Left ventricle myocardium inferior (tissue), 1 donor: Measurements from ENCODE around the gene CARS2. TPM values are rescaled to one million over a fixed set of nuclear protein-coding genes. Genes with fewer than 3 reads are reported as not detected.

Source experiments
- DNase-seq: peaks from one replicate; pipeline ENCODE4 v3.0.0-alpha.2; 2020
- H3K27ac ChIP-seq: fragments of 200-600 bp; replicated peaks from 2 replicates; pipeline ENCODE4 v1.8.0; 2021
- H3K27me3 ChIP-seq: fragments of 200-600 bp; 2 replicates; pipeline ENCODE4 v1.8.0; 2021; ENCODE audit warnings: low read depth
- H3K36me3 ChIP-seq: fragments of 200-600 bp; 2 replicates; pipeline ENCODE4 v1.8.0; 2021
- H3K4me1 ChIP-seq: fragments of 200-600 bp; 2 replicates; pipeline ENCODE4 v1.8.0; 2021
- H3K4me3 ChIP-seq: fragments of 200-600 bp; 2 replicates; pipeline ENCODE4 v1.8.0; 2021; ENCODE audit warnings: mild to moderate bottlenecking, moderate library complexity
- H3K9me3 ChIP-seq: fragments of 200-600 bp; replicated peaks from 2 replicates; pipeline ENCODE4 v1.8.0; 2021
- intact Hi-C: fragments of 100-400 bp; cut with micrococcal nuclease; formaldehyde crosslinking; loops from one replicate; pipeline ENCODE4 v1.11.0; 2022
- total RNA-seq: library from RNA; stranded (reverse); fragmentation: NEBNext Ultra II Directional; extraction: Animal tissue kit (Norgen Biotek cat#: 25700); gene quantifications from one replicate; pipeline ENCODE4 v1.2.1, GENCODE V29; 2021
- TF ChIP-seq, protein P1 (sequence below): fragments of 200-600 bp; IDR thresholded peaks from 2 replicates; pipeline ENCODE4 v1.8.0; 2021; ENCODE audit warnings: antibody characterized with exemption, mild to moderate bottlenecking, borderline replicate concordance
- donor health status: DM: no; HTN: yes; CAD: no; lungs with severe emphysema.

Gene CARS2
- total RNA-seq, 1 donor from 2014 or later: 52.8 TPM

DNA sequence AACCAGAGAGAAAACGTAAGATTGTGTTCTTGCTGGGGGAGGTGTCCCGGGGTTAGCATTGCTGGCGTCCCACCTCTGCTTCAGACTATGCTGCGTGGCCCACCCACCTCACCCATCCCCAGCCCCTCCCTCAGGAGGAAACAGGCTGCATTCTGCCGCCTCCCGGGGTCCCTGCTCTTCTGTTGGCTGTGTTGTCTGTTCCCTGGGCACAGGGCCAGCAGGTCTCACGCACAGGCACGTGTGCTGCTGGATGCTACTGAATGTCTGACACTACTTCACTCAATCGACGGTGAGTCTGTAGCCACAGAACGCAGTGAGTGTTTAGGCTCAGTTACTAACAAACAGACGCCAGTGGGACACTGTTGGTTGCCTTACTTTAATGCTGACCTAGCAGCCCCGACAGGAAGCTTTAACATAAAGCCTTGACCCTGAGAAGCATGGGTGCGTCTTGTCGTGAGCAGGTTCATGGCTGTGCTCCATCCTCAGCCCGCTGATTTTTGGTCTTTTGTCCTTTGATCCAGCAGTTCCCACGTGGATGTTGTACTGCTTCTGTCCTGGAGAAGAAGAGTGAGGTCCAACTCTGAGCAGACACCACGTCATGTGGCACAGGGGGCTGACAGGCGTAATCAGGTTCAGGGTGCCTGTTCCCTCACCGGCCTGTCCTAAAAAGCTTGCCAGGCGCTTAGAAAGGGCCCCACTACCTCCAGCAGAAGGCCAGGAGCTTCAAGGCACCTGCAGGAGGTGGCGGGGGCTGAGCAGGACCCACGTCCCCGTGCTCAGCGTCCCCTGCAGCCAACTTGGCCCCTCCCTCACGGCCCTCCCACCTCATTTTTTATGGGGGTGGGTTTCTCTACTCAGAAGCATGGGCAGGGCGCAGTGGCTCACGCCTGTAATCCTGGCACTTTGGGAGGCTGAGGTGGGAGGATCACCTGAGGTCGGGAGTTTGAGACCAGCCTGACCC lies 64.6 kb downstream of the CARS2 start:
- intact Hi-C loops: no loop called here
- H3K4me1 ChIP-seq: peaks cover 25% of the 10 kb centered on the region
- TF ChIP-seq, protein P1, sequence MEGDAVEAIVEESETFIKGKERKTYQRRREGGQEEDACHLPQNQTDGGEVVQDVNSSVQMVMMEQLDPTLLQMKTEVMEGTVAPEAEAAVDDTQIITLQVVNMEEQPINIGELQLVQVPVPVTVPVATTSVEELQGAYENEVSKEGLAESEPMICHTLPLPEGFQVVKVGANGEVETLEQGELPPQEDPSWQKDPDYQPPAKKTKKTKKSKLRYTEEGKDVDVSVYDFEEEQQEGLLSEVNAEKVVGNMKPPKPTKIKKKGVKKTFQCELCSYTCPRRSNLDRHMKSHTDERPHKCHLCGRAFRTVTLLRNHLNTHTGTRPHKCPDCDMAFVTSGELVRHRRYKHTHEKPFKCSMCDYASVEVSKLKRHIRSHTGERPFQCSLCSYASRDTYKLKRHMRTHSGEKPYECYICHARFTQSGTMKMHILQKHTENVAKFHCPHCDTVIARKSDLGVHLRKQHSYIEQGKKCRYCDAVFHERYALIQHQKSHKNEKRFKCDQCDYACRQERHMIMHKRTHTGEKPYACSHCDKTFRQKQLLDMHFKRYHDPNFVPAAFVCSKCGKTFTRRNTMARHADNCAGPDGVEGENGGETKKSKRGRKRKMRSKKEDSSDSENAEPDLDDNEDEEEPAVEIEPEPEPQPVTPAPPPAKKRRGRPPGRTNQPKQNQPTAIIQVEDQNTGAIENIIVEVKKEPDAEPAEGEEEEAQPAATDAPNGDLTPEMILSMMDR: no peak
- no peaks in the 10 kb centered on the region for H3K9me3 ChIP-seq
- peaks cover 67% of the 10 kb centered on the region for H3K36me3 ChIP-seq
- DNase-seq: peak; percentile 47
- H3K27ac ChIP-seq: peak overlapping the region; percentile 62
- no peaks in the 10 kb centered on the region for H3K27me3 ChIP-seq
- no peak overlapping the region for H3K4me3 ChIP-seq

DNA sequence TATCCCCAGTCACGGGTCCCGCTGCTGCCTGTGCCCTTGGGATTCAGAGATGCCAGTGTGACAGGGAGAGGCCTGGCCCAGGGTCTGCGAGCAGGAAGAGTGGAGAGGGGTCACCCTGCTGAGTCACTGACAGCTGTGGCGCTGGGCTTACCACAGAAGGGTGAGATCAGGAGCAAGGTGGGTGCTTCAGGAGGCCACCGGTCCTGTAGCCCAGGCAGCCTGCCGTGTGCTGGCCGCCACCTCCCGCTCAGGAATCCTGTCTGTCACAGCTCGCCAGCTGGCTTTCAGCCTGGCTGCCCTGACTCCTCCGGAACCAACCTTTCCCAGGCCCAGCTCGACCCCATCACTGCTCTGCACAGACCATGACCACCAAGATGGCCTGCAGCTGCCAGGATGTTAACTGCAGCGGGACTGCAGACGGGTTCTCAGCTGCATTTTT lies 65.3 kb downstream of the CARS2 start:
- Histone ChIP-seq H3K36me3 (peaks cover 72% of the 10 kb centered on the region), H3K4me1 (peaks cover 25% of the 10 kb centered on the region), H3K27me3 (no peaks in the 10 kb centered on the region), H3K4me3 (no peak overlapping the region), H3K9me3 (no peaks in the 10 kb centered on the region), H3K27ac (peak overlapping the region; percentile 62)
- peak; percentile 60 for DNase-seq
- intact Hi-C loops: no loop called here
- TF ChIP-seq, protein P1: no peak

DNA sequence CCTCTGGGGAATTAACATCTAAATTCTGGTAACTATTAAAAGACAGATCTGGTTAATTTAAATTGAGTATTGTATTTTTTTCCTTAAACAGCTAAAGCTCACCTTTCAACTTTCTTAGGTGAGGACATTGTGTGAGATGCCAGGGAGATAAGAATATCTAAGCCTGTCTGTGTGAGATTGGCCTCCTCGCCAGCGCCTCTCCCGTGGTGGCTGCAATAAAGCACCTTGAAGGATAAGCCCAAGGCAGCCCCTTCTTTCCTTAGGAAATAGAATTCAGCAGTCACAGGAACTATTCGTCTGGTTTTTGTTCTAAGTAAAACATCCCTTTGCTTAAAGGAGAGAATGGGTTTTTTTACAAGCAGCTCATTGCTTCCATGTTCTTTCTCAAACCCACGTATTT lies 66.0 kb downstream of the CARS2 start:
- Histone ChIP-seq H3K9me3 (no peaks in the 10 kb centered on the region), H3K4me1 (peaks cover 23% of the 10 kb centered on the region), H3K4me3 (no peak overlapping the region), H3K36me3 (peaks cover 79% of the 10 kb centered on the region), H3K27me3 (no peaks in the 10 kb centered on the region), H3K27ac (no peak overlapping the region)
- intact Hi-C loops: no loop called here
- TF ChIP-seq, protein P1: no peak
- DNase-seq: no peak

DNA sequence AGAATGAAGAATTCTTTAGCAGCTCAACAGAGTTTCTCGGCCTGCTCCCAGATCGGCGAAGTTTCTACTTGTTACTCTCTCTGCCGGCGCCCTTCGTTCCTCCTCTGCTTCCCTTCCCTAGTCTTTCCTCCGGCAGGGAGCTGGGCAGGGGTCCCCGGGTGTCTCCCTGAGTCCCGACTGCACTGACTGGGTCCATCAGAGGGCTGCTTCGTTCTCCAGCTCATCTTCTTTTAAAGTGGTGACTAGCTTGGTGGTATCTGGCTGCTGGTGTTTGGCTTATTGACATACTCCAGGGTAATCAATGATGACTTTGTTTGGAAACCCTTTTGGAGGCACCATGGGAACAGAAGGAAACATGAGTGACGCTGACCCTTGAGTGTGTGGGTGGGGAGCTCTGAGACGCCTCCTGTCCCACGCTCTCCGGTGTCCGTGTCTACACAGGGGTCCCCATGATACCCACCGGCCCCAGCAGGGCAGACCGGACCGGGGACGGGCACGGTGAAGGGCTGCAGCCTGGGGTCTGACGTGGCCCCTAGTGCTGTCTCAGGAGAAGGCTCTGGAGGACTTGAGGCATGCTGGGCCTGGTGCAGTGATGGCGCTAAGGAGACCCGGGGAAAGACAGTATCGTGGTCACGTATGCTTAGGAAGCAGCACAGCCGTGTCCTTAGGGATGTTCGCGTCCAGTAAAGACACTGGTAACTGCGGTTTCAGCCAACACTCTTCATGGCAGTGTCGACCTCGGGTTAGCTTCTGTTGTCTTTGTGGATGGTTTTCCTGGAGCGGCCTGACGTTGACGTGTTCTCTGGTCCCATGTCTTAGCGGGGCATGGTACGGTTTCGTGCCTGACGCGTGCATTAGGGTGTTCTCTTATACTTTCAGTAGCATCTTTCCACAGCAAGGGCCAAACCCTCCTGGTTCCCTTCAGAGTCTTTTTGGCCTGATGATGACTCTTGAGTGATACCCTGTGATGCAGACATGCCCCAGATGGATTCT lies 66.8 kb downstream of the CARS2 start:
- Histone ChIP-seq H3K27me3 (no peaks in the 10 kb centered on the region), H3K36me3 (peaks cover 84% of the 10 kb centered on the region), H3K9me3 (no peaks in the 10 kb centered on the region), H3K4me3 (no peak overlapping the region), H3K4me1 (peaks cover 17% of the 10 kb centered on the region), H3K27ac (no peak overlapping the region)
- TF ChIP-seq, protein P1: no peak
- DNase-seq: no peak
- intact Hi-C loops: no loop called here

DNA sequence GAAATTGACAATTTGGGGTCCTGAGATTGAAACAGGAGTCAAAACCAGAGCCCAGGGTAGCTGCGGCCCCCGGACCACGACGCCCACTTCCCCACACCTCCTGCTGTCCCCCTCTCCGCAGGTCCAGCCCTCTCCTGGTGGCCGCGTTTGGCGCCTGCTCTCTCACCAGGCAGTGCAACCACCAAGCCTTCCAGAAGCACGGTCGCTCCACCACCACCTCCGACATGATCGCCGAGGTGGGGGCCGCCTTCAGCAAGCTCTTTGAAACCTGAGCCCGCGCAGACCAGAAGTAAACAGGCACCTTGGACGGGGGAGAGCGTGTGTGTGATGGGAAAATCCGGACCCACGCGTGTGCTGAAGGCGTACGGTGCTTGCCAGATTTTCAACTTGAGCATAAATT lies 67.7 kb downstream of the CARS2 start:
- Histone ChIP-seq H3K4me1 (peaks cover 17% of the 10 kb centered on the region), H3K36me3 (peaks cover 78% of the 10 kb centered on the region), H3K4me3 (no peak overlapping the region), H3K27me3 (no peaks in the 10 kb centered on the region), H3K27ac (no peak overlapping the region), H3K9me3 (no peaks in the 10 kb centered on the region)
- TF ChIP-seq, protein P1: no peak
- intact Hi-C loops: no loop called here
- no peak for DNase-seq
